Measurements from ENCODE around the gene ACTG1. TPM values are rescaled to one million over a fixed set of nuclear protein-coding genes. Genes with fewer than 3 reads are reported as not detected.
A peak's percentile ranks its signal among the peaks of the same experiment; 100 is the strongest.

The ACTG1 gene
- total RNA-seq, 8 experiments from 2014 or later, result 2,076 to 6,877 (median 3,447) TPM

DNA sequence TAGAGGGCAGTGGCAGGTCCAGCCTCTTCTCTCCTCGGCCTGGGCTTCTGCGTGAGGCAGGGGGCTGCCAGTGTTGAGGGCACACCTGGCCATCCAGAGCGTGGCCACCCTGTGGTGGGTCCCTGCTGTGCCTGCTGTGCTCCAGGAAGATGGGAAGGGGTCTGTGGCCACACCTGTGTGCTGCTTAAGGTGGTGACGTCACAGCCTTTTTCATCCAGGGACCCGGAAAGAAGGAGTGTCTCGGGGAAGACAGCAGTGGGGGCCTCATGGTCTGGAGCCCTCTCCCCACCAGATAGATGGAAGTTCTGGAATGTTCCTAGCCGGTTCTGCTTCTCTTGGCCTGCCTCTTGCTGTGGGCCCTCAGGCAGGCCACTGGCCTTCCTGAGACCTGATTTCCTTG is 36.5 kb downstream of the ACTG1 start:
- 53 to 100% (median 90%) methylated on average over 1 to 3 of the region's 7 CpGs; no CpG with 5 or more reads in 7 of the 10 experiments for WGBS, 10 experiments
- no peak overlapping the region for H3K27ac ChIP-seq
- H3K4me1 ChIP-seq (replicated peaks in 1 of 2), result peaks cover 38 to 46% of the 10 kb centered on the region in 2 donors
- ATAC-seq (replicated peaks in 6 of 8), result no peak
- H3K4me3 ChIP-seq, result no peak overlapping the region
- in situ Hi-C loops (cut with MboI; ENCODE audit: low pct_unique_long_range_greater_than_20kb in 2 of 9, low sequenced_read_pairs in 9 of 9, unreplicated experiment in 9 of 9), result loop anchor here in 7 of 9 experiments (25.0 kb wide), 3 partner anchors 89 to 214 kb away; partner anchors contain the start of genes BAHCC1 (in 3 of the 7) and SLC38A10 (in 3 of the 7)

GRCh38 chr17:81474958-81475357 is 37.6 kb downstream of the ACTG1 start:
- 59 to 68% methylated on average over 4 to 5 of the region's 16 CpGs; no CpG with 5 or more reads in 8 of the 10 experiments for WGBS, 10 experiments
- no peak overlapping the region for H3K27ac ChIP-seq
- no peak for ATAC-seq (replicated peaks in 6 of 8)
- H3K4me1 ChIP-seq (replicated peaks in 1 of 2), result peaks cover 29 to 35% of the 10 kb centered on the region in 2 donors
- no peak overlapping the region for H3K4me3 ChIP-seq
- in situ Hi-C loops (cut with MboI; ENCODE audit: low pct_unique_long_range_greater_than_20kb in 2 of 9, low sequenced_read_pairs in 9 of 9, unreplicated experiment in 9 of 9), result loop anchor here in 7 of 9 experiments (25.0 kb wide), 3 partner anchors 88 to 213 kb away; partner anchors contain the start of genes BAHCC1 (in 3 of the 7) and SLC38A10 (in 3 of the 7)

GRCh38 chr17:81473019-81473418 is 39.6 kb downstream of the ACTG1 start:
- Histone ChIP-seq H3K4me1 (replicated peaks in 1 of 2) (peaks cover 34 to 36% of the 10 kb centered on the region in 2 donors), H3K4me3 (no peak overlapping the region), H3K27ac (no peak overlapping the region)
- in situ Hi-C loops (cut with MboI; ENCODE audit: low pct_unique_long_range_greater_than_20kb in 2 of 9, low sequenced_read_pairs in 9 of 9, unreplicated experiment in 9 of 9), result no loop called here
- WGBS, 10 experiments, result 83 to 100% (median 89%) methylated on average over 1 to 3 of the region's 8 CpGs; no CpG with 5 or more reads in 6 of the 10 experiments
- no peak for ATAC-seq (replicated peaks in 6 of 8)

GRCh38 chr17:81471818-81472456 is 40.7 kb downstream of the ACTG1 start:
- 0 to 100% (median 84%) methylated on average over 1 to 10 of the region's 28 CpGs; no CpG with 5 or more reads in 2 of the 10 experiments for WGBS, 10 experiments
- Histone ChIP-seq H3K4me1 (replicated peaks in 1 of 2) (peaks cover 36 to 38% of the 10 kb centered on the region in 2 donors), H3K4me3 (no peak overlapping the region), H3K27ac (peak overlapping the region in 1 of 2 donors; percentile 32)
- in situ Hi-C loops (cut with MboI; ENCODE audit: low pct_unique_long_range_greater_than_20kb in 2 of 9, low sequenced_read_pairs in 9 of 9, unreplicated experiment in 9 of 9), result no loop called here
- peak; percentile 74 to 99 (median 88) for ATAC-seq (replicated peaks in 6 of 8)

- peak overlapping the region in 1 of 2 donors; percentile 32 for H3K27ac ChIP-seq
- in situ Hi-C loops (cut with MboI; ENCODE audit: low pct_unique_long_range_greater_than_20kb in 2 of 9, low sequenced_read_pairs in 9 of 9, unreplicated experiment in 9 of 9), result no loop called here
- H3K4me3 ChIP-seq, result no peak overlapping the region
- H3K4me1 ChIP-seq (replicated peaks in 1 of 2), result peaks cover 43 to 46% of the 10 kb centered on the region in 2 donors
- ATAC-seq (replicated peaks in 6 of 8), result peak in 3 of 8 experiments; percentile 11 to 25 (median 11)
- WGBS, 10 experiments, result 46 to 92% (median 78%) methylated on average over 2 to 10 of the region's 14 CpGs; no CpG with 5 or more reads in 3 of the 10 experiments
These were observed 41.4 kb downstream of the ACTG1 start for GRCh38 chr17:81470944-81471817.

GRCh38 chr17:81470270-81470943 is 42.2 kb downstream of the ACTG1 start:
- Histone ChIP-seq H3K4me1 (replicated peaks in 1 of 2) (peaks cover 49 to 53% of the 10 kb centered on the region in 2 donors), H3K27ac (no peak overlapping the region), H3K4me3 (no peak overlapping the region)
- in situ Hi-C loops (cut with MboI; ENCODE audit: low pct_unique_long_range_greater_than_20kb in 2 of 9, low sequenced_read_pairs in 9 of 9, unreplicated experiment in 9 of 9), result no loop called here
- ATAC-seq (replicated peaks in 6 of 8), result no peak
- WGBS, 10 experiments, result 80 to 100% (median 93%) methylated on average over 2 to 8 of the region's 9 CpGs; no CpG with 5 or more reads in 2 of the 10 experiments

DNA sequence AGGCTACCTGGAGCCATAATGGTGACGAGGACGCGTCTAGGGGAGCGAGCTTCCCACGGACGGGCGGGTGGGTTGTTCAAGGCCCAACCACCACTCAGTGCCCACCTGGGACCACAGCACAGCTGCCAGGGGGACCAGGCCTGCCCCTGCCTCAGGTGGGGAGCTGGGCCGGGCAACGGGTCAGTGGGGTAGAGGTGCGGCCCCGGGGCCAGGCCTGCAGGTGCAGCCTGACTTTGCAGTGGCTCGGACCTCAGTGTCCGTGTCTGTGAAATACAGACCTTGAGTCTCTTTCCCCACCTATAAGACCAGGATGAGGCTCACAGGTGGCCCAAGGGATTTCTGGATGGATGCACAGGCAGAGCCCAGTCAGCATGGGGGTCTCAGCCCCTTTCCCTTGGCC is 43.3 kb downstream of the ACTG1 start:
- peak overlapping the region in 1 of 2 donors; percentile 40 for H3K27ac ChIP-seq
- no CpG with 5 or more reads among the region's 13 CpGs for WGBS, 10 experiments
- ATAC-seq (replicated peaks in 6 of 8), result no peak
- in situ Hi-C loops (cut with MboI; ENCODE audit: low pct_unique_long_range_greater_than_20kb in 2 of 9, low sequenced_read_pairs in 9 of 9, unreplicated experiment in 9 of 9), result no loop called here
- peaks cover 46 to 49% of the 10 kb centered on the region in 2 donors for H3K4me1 ChIP-seq (replicated peaks in 1 of 2)
- no peak overlapping the region for H3K4me3 ChIP-seq

DNA sequence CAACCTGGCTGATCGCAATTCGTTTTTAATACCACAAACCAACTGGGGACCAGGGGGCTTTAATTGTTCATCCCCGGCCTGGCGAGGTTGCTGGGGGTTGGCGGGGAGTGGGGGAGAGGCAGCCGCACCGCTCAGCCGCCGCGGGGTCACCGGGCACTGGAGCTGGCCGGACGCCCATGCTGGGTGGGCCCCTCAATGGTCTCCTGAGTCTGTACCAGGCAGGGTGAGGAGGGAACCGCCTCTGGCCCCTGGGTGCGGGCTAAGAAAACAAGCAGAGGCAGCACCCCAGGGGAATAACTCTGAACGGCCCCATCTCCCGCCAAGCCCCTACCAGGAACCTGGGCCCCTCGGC is 43.9 kb downstream of the ACTG1 start:
- 25% methylated on average over 4 of the region's 18 CpGs; no CpG with 5 or more reads in 9 of the 10 experiments for WGBS, 10 experiments
- peak in 2 of 8 experiments; percentile 6 to 11 for ATAC-seq (replicated peaks in 6 of 8)
- H3K4me3 ChIP-seq, result no peak overlapping the region
- H3K27ac ChIP-seq, result peak overlapping the region; percentile 21 to 62
- peaks cover 46 to 49% of the 10 kb centered on the region in 2 donors for H3K4me1 ChIP-seq (replicated peaks in 1 of 2)
- in situ Hi-C loops (cut with MboI; ENCODE audit: low pct_unique_long_range_greater_than_20kb in 2 of 9, low sequenced_read_pairs in 9 of 9, unreplicated experiment in 9 of 9), result no loop called here

GRCh38 chr17:81468111-81468769 is 44.4 kb downstream of the ACTG1 start:
- 38 to 100% (median 51%) methylated on average over 1 to 5 of the region's 18 CpGs; no CpG with 5 or more reads in 5 of the 10 experiments for WGBS, 10 experiments
- in situ Hi-C loops (cut with MboI; ENCODE audit: low pct_unique_long_range_greater_than_20kb in 2 of 9, low sequenced_read_pairs in 9 of 9, unreplicated experiment in 9 of 9), result no loop called here
- H3K27ac ChIP-seq, result peak overlapping the region; percentile 16 to 62
- peaks cover 46 to 49% of the 10 kb centered on the region in 2 donors for H3K4me1 ChIP-seq (replicated peaks in 1 of 2)
- H3K4me3 ChIP-seq, result no peak overlapping the region
- ATAC-seq (replicated peaks in 6 of 8), result peak in 1 of 8 experiments; percentile 15

- peak in 5 of 8 experiments; percentile 36 to 71 (median 66) for ATAC-seq (replicated peaks in 6 of 8)
- in situ Hi-C loops (cut with MboI; ENCODE audit: low pct_unique_long_range_greater_than_20kb in 2 of 9, low sequenced_read_pairs in 9 of 9, unreplicated experiment in 9 of 9), result no loop called here
- no peak overlapping the region for H3K4me3 ChIP-seq
- peaks cover 44 to 45% of the 10 kb centered on the region in 2 donors for H3K4me1 ChIP-seq (replicated peaks in 1 of 2)
- 80 to 87% (median 81%) methylated on average over 1 to 6 of the region's 33 CpGs; no CpG with 5 or more reads in 6 of the 10 experiments for WGBS, 10 experiments
- H3K27ac ChIP-seq, result peak overlapping the region; percentile 20 to 52
These were observed 45.8 kb downstream of the ACTG1 start for GRCh38 chr17:81466564-81467472.

DNA sequence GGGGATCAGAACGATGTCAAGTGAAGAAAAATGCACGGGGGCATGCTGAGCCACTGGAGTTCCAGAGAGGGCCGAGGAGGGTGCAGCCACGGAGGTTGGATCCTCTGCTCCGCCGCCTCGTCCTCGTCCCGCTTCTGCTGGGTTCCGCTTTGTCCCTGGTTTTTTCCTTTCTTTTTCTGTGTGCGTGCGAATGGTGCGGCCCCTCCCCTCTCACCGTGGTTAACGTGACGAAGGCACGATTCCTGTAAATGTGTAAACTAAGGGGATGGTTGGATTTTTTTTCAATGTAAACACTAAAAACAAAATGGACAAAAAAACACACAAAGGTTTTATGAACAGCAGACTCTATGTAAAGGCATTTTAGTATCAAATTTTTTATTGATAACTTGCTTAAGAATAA is 46.7 kb downstream of the ACTG1 start:
- Histone ChIP-seq H3K27ac (peak overlapping the region; percentile 3 to 16), H3K4me3 (no peak overlapping the region), H3K4me1 (replicated peaks in 1 of 2) (peaks cover 42 to 44% of the 10 kb centered on the region in 2 donors)
- in situ Hi-C loops (cut with MboI; ENCODE audit: low pct_unique_long_range_greater_than_20kb in 2 of 9, low sequenced_read_pairs in 9 of 9, unreplicated experiment in 9 of 9), result no loop called here
- 49 to 90% (median 80%) methylated on average over 4 to 12 of the region's 17 CpGs; no CpG with 5 or more reads in 2 of the 10 experiments for WGBS, 10 experiments
- ATAC-seq (replicated peaks in 6 of 8), result peak in 2 of 8 experiments; percentile 13 to 19
